Inflammatory macrophage treated with lipopolysaccharide for 4 hours (primary cell): Measurements from ENCODE around the gene CRIP2.

Experiments used
- DNase-seq: peaks from one replicate; pipeline ENCODE4 v3.0.0-alpha.2; 2020

Gene CRIP2

DNA sequence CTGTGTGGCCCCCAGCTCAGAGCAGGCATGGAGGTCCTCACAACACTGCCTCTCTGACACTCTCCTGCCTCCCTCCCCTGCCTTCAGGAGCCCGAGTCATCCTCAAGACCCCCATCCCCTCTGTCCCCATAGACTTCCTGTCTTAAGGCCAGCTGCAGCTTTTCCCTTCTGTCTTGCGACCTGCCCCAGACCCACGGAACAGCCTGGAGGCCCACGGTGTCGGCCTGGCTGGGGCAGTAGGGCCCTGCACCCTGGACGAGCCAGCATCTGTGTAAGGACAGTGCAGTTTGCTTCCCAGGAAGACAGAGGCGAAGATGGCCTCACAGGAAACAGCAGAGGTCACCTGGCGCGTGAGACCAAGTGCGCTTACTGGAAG lies 26.1 kb downstream of the CRIP2 start:
- DNase-seq = no peak

DNA sequence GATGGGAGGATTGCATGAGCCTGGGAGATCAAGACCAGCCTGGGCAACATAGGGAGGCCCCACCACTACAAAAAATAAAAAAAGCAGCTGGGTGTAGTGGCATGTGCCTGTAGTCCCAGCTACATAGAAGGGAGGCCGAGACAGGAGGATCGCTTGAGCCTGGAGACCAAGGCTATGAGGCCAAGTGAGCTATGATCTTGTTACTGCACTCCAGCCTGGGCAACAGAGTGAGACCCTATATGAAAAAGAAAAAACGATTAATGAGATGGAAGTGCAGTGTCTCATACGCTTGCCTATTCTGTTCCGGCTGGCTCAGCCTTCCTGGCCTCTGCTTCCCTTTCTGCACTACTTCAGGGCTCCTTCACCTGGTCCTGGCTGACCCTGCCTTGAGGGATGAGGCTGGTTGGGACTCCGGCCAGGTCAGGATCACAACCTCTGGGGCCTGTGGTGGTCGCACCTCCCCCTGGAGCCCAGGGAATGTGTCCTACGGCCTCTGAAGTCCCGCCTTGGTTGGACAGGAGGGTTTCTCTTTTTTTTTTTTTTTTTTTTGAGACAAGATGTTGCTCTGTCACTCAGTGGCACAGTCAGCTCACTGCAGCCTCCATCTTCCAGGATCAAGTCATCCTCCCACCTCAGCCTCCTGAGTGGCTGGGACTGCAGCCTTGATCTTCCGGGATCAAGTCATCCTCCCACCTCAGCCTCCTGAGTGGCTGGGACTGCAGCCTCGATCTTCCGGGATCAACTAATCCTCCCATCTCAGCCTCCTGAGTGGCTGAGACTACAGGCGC lies 27.1 kb downstream of the CRIP2 start:
- DNase-seq = no peak

DNA sequence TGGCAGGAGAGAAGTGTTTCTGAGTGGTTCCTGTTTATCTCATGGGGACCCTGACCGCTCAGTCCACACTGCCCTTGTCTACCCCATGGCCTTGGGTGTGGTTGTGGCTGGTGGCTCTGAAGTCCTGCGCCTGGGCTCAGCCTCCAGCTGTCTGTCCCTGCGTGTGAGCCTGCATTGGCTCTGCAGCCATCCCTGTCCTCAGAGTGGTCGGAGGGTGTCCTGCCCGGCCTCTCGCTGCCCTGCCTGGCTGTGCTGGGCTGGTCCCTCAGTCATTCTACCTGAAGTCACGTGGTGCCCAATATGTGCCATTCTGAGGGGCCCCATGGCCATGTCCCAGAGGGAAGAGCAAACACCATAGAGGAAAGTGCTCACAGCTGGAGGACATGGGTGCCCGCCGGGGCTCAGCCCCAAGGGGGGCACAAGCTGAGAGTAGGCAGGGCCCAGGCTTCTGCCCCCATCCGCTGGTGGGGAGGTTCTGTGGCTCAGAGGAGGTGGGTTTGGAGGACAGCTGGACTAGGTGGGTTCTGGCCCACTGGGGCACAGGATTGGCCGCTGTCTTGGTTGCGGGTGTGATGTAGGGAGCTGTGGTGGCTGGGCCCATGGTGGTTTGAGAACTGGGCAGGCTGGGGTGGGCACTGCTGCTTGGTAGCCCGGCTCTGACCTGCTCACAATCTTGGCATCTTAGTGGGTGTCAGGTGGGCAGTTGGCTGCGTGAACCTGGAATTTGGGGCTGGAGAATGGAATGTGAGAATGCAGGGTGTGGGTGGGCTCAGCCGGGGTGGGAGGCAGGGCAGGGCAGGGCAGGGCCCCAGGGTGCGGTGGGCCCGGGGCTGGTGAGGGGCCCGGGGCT lies 28.1 kb downstream of the CRIP2 start:
- DNase-seq = no peak

DNA sequence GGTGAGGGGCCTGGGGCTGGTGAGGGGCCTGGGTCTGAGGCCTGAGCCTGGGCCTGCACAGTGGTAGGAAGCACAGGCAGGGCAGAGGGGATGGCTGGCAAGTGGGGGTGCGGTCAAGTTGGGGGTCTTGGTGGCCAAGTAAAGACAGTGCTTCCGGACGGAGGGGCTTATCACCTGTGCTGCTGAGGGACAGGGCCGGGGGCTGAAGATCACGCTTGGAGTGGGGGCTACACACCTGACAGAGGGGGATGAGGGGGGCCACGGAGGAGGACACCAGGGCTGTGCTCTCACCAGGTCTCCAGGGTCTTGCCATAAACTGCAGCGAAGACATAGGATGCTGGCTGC lies 28.6 kb downstream of the CRIP2 start:
- no peak for DNase-seq

DNA sequence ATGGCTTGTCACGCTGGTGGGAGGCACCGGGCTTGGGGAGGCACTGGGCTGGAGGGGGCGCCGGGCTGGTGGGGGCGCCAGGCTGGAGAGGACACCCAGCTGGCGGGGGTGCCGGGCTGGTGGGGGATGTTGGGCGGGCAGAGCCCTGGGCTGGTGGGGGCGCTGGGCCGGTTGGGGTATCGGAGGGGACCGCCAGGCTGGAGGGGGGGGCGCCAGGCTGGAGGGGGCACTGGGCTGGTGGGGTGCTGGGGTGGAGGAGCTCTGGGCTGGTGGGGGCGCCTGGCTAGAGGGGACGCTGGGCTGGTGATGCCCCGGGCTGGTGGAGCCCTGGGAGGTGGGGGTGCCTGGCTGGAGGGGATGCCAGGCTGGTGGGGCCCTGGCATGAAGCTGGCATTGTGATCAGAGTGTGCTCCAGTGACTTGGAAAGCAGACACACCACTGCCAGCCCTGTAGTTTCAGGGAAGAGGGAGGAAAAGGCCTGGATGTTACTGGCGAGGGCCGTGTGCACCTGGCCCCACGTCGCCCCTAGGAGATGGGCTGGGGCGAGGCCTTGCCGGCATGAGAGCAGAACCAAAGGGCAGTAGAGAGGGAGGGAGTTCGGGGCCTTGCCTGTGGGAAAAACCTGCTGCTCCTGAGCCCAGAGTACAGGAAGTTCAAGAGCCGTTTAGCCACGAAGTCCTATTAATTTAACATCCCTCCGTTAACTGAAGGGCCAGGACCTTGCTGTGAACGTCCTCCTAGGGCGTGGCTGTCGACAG lies 29.5 kb downstream of the CRIP2 start:
- no peak for DNase-seq

DNA sequence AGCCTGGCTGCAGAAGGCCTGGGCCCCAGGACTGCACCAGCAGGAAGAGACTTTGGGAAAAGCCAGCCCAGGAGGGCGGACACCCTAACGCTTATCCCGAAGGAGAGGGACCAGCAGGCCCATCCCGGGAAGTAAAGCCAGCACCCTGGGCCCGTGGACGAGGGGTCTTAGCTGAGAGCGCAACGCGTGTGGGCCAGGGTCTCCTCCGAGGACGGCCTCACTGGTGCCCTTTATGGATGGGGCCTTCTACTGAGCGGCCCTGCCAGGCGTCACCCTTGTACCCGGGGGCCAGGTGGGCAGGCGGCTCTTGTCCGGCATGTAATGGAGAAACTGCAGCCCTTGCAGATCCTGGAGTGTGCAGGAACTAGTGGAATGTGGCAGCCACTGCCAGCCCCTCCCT lies 30.5 kb downstream of the CRIP2 start:
- no peak for DNase-seq

DNA sequence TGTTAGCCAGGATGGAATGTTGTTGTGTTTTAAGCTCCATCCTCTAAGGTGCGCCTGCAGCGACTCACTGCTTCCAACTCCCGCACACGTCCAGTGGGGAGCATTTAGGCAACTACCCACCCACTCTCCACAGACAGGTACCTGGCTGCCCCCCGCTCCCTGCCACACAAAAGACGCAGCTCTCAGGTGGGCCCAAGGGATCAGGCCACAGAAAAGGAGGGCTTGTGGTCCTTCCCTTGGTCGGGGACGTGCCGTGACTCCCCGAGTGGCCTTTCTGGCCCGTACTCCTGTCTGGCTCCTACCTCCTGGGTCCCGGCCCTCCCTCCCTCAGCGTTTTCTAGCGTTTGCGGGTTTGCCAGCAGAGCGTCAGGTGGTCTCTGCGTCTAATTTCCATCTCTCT lies 32.6 kb downstream of the CRIP2 start:
- DNase-seq = no peak

DNA sequence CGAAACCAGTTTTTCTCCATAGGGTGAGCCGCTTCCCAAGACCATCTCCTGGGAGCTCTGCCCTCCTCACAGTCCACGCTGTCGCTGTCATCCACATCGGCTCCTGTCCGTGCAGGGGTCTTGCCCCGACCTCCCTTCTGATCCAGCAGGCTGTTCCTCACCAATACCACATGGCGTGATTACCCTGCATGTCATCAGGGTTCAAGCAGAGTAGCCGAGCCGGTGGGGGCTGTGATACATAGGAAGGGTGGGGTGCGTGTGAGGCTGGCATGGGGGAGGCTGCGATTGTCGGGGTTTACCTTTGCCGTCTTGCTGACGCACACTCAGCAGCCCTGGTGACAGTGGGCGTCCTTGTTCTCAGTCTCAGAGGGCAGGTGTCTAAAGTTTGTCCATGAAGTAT lies 33.4 kb downstream of the CRIP2 start:
- DNase-seq = no peak

DNA sequence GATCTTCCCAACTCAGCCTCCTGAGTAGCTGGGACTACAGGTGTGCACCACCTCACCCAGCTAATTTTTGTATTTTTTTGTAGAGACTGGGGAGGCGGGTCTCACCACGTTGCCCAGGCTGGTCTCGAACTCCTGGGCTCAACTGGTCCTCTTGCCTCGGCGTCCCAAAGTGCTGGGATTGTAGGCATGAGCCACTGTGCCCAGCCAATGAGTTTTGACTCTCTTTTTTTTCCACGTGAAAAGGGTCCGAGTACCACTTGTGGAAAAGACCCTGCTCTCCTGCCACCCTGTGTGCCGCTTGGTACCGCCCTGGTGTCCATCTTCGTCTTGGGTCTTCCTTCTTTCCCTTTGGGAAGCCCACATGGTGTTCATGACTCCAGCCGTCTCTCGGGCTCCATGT lies 34.0 kb downstream of the CRIP2 start:
- no peak for DNase-seq

DNA sequence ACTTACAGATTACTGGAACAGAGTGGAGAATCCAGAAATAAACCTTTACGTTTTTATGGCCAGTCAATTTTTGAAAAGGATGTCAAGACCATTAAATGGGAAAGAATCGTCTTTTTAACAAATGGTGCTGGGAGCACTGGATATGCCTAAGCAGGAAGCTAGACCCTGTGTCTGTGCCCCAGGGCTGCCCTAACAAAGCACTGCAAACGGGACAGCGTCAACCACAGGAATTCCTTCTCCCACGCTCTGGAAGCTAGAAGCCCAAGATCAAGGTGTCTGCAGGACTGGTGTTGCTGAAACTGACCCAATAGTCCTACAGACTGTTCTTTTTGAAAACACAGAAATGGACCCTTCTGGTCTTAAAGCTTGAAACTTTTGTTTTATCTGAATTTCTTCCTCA lies 42.5 kb downstream of the CRIP2 start:
- no peak for DNase-seq

DNA sequence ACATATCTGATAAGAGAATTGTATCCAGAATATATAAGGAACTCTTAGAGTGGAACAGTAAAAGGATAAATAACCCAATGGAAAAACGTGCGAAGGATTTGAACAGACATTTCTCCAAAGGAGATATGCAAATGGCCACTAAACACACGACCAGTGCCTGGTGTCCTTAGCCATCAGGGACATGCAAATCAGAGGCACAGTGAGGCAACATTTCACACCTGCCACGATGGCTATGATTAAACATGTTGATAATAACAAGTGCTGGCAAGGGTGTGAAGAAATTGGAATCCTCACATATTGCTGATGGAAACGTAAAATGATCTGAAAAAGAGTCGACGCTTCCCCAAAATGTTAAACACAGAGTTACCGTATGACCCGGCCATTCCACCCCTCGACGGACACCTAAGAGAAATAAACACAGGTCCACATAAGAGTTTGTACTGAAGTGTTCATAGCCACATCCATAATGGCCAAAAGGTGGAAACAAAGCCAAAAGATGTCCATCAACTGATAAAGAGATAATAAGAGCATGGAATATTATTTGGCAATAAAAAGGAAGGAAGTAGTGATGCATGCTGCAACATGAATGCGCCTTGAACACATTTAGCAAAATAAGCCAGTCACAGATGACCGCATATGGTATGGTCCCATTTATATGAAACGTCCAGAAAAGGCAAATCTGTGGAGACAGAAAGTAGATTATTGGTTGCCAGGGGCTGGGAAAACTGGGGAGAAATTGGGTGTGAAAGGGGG lies 45.5 kb downstream of the CRIP2 start:
- DNase-seq = no peak

DNA sequence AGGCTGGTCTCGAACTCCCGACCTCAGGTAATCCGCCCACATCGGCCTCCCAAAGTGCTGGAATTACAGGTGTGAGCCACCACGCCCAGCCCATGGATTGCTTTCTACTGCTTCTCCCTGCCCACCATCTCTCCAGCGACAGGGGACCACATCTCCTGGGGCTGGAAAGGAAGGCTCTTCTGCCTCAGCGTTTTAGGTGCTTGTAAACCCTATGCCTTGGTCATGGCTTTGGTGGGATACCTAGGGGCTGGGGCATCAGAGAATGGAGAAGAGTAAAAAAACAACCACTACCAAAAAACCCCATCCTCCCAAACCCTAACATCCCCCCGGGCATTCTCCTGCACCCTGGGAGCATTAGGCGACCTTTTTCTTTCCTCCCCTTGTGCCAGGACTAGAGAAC lies 50.7 kb downstream of the CRIP2 start:
- no peak for DNase-seq

DNA sequence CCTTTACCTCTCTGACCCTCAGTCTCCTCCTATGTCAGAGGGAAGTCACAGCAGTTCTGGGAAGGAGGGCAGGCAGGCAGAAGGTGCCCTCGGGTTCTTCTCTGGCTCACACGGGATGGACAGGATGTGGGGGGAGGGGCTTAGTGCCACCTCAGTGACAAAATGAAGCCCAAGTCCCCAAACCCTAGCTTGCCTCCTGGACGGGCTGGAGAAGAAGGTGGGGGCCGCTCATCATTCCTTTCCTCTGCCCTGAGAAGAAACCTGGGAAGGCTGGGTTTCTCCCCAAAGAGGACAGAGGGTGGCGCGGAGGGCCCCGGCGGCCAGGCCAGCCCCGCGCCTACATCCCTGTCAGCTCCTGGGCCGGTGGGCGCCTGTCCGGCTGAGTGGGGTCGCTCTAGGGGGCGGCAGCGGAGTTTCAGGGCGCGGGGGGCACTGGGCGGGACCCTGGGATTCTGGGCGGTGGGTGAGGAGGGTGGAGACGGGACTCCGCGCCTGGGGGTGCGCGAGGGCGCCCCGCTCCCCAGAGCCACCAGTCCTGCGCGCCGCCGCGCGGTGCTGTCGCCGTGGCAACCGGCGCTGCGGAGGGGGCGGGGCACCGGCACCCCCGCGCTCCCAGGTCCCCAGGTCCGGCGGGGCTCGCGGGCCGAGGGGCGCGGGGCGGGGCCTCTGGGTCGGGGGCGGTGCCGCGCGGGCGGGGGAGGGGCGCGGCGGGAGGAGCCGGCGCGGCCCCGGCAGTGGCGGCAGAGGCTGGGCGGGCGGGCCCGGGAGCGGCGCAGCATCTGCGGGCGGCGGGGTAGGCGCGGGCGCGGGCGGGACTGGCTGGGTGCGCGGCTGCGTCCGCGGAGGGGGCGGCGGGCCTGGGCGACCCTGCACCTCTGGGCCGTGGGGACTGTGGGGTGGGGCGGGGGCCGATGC lies 51.5 kb downstream of the CRIP2 start, which contains the start of gene TMEM121:
Gene TMEM121, plus strand, starts transcription at position 723 of the 915 bp plus-strand sequence. CDS start 2,252 bp downstream, outside the sequence.
- no peak for DNase-seq

DNA sequence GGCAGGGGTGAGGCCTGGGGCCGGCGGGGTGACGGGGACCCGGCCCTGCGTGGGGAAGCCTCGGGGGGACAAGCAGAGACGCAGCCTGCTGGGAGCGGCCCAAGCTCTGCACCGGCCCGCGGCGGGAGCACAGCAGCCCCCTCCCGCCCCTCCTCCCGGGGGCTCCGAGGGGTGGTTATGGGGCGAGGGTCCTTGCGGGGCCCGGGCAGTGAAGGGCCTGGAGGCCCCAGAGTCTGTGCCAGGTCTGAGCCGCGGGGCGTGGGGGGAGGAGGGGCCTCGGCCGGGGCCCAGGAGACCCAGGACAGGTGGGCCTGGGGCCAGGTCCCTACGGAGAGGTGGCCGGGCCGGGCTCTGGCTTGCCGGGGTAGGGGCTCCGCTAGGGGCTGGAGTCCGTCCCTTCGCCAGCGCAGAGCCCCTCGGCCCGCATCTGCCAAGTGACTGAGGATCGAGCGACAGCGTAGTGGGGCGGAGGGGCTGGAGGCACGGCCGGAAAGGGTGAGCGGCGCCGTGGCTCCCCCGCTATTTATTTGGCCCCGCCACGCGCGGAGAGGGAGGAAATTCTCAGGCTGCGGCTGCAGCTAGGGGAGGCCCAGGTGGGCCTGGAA lies 52.3 kb downstream of the CRIP2 start:
- DNase-seq = no peak

DNA sequence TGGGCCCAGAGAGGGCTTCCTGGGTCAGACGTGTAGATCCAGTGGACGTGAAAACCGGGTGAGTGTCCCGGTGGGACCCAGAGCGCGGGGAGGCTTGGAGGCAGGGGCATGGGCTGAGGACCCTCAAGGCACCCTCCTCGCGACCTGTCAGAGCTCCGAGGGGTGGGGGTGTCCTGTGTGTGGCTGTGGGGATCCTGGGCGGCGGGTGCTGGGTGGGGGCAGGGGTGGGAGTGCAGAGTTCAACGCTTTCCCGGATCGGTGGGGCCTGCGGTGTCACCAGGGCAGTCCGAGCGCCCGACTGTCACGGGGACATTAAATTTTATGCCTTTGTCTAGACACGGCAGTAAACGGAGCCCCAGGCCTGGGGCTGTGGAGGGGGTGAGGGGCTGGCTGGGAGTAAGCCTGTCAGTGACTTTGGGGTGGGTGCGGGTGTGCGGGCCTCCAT lies 52.8 kb downstream of the CRIP2 start:
- no peak for DNase-seq

DNA sequence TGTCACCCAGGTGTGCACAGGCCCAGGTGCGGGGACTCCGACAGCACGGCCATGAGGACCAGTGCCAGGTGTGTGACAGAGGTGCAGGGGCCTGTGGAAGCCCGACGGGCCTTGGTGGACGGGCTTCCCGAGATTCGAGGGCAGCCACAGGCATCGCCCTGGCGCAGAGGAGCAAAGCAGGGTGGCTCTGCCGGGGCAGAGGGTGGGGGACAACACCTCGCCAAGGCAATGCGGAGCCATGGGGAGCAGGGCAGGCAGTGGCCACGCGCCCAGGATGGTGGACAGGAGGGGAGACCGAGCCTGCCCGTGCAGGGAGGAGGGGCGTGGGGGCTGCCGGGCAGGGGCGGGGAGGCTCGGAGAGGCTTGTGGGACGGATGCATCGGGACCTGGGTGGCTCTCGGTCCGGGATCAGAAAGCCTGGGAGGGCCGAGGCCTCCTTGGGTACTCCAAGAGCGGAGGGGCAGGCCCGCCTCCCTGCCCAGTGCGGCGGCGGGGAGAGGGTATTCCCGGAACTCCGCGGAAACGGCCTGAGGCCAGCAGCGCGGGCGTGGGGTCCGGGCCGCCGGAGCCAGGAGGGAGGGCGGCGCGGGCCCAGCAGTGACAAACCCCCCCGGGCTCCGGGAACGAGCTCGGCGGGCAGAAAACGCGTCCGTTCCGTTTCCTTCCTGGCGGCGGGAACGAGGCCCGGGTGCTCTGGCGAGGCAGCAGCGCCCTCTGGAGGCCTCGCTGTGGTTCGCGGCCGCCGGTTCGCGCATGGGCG lies 53.4 kb downstream of the CRIP2 start:
- peak; percentile 67 for DNase-seq

DNA sequence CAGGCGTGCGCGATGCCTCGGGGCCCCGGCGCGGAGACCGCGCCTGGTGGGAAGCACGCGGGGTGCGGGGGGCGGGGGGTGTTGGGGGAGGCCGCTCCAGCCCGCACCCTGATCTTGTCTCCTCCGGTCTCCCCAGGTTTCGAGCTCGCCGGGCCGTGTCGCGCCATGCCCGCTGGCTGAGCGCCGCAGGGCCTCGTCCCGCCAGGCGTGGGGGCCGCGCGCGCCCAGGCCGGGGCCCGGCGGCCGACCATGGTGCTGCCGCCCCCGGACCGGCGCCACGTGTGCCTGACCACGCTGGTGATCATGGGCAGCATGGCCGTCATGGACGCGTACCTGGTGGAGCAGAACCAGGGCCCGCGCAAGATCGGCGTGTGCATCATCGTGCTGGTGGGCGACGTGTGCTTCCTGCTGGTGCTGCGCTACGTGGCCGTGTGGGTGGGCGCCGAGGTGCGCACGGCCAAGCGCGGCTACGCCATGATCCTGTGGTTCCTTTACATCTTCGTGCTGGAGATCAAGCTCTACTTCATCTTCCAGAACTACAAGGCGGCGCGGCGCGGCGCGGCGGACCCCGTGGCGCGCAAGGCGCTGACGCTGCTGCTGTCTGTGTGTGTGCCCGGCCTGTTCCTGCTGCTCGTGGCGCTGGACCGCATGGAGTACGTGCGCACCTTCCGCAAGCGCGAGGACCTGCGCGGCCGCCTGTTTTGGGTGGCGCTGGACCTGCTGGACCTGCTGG lies 54.1 kb downstream of the CRIP2 start:
- no peak for DNase-seq

DNA sequence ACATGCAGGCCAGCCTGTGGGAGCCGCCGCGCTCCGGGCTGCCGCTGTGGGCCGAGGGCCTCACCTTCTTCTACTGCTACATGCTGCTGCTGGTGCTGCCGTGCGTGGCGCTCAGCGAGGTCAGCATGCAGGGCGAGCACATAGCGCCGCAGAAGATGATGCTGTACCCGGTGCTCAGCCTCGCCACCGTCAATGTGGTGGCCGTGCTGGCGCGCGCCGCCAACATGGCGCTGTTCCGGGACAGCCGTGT lies 54.6 kb downstream of the CRIP2 start:
- DNase-seq = no peak
